ENCODE measurements around the gene YES1.

DNA sequence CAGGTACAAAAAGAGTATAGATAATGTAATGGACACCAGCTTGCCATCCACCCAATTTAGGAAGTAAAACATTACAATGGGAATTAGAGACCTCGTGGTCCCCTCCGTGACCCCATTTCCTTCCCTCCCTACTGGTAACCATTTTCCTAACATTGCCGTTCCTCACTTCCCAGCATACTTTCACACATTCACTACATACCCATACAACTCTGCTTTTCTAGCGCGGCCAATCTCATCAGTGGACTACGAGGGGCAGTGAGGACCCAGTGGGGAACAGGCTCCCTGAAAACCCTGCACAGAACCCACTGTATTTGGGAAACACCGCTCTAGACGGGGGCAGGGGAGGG, 100.8 kb downstream of the YES1 start:
- TF ChIP-seq, protein P1, sequence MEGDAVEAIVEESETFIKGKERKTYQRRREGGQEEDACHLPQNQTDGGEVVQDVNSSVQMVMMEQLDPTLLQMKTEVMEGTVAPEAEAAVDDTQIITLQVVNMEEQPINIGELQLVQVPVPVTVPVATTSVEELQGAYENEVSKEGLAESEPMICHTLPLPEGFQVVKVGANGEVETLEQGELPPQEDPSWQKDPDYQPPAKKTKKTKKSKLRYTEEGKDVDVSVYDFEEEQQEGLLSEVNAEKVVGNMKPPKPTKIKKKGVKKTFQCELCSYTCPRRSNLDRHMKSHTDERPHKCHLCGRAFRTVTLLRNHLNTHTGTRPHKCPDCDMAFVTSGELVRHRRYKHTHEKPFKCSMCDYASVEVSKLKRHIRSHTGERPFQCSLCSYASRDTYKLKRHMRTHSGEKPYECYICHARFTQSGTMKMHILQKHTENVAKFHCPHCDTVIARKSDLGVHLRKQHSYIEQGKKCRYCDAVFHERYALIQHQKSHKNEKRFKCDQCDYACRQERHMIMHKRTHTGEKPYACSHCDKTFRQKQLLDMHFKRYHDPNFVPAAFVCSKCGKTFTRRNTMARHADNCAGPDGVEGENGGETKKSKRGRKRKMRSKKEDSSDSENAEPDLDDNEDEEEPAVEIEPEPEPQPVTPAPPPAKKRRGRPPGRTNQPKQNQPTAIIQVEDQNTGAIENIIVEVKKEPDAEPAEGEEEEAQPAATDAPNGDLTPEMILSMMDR (conservative IDR thresholded peaks at IDR 0.05) = no peak
- TF ChIP-seq ZFX (IDR thresholded peaks at IDR 0.05) = no peak
